Gastrocnemius medialis (tissue), 4 donors: ENCODE data around the gene TOMM7.

Experiments
- POLR2A ChIP-seq, 2 donors: fragments of 450-650 bp; IDR thresholded peaks; one replicate each; pipeline ENCODE4 v1.6.1; 2017; ENCODE audit warnings: antibody characterized with exemption in 2 of 2, mild to moderate bottlenecking in 2 of 2, moderate library complexity in 2 of 2
- TF ChIP-seq, protein P1 (sequence below), 5 experiments: fragments of 450-650 bp in 3 of 5; fragments of 200-600 bp in 2 of 5; sonication (generic) in 2 of 5; IDR thresholded peaks in 4 of 5; conservative IDR thresholded peaks in 1 of 5; 1 replicate in 4 of 5; 2 replicates in 1 of 5; pipeline ENCODE4 v1.5.1; 2016 to 2019; ENCODE audit warnings: antibody characterized with exemption in 5 of 5, mild to moderate bottlenecking in 3 of 5, moderate library complexity in 3 of 5

DNA sequence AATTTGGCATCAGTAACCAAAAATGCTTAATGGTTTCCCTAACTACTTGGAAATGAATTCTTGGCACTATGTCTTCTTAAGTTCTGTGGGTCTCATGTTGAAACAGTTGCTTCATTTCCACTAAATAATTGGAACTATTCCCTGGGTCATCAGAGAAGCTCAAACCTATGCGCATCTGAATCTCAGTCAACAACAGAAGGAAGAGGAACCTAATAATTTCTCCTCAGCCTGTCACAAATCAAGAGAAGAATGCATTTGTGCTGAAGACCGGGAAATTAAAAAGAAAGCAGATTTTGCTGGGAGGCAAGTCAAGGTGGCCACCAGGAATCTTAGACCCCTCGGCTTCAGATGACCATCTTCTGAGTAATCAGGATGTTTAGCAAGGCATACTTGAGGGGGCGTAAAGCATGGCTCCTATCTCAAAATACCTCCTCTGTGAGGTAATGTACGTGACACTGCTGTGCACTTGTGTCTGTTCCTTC lies 41.4 kb downstream of the TOMM7 start:
- TF ChIP-seq, protein P1, sequence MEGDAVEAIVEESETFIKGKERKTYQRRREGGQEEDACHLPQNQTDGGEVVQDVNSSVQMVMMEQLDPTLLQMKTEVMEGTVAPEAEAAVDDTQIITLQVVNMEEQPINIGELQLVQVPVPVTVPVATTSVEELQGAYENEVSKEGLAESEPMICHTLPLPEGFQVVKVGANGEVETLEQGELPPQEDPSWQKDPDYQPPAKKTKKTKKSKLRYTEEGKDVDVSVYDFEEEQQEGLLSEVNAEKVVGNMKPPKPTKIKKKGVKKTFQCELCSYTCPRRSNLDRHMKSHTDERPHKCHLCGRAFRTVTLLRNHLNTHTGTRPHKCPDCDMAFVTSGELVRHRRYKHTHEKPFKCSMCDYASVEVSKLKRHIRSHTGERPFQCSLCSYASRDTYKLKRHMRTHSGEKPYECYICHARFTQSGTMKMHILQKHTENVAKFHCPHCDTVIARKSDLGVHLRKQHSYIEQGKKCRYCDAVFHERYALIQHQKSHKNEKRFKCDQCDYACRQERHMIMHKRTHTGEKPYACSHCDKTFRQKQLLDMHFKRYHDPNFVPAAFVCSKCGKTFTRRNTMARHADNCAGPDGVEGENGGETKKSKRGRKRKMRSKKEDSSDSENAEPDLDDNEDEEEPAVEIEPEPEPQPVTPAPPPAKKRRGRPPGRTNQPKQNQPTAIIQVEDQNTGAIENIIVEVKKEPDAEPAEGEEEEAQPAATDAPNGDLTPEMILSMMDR (IDR thresholded peaks at IDR 0.05 in 4 of 5, conservative IDR thresholded peaks at IDR 0.05 in 1 of 5) = no peak
- TF ChIP-seq POLR2A (IDR thresholded peaks at IDR 0.05) = no peak
